ENCODE measurements around the gene FLCN.

DNA sequence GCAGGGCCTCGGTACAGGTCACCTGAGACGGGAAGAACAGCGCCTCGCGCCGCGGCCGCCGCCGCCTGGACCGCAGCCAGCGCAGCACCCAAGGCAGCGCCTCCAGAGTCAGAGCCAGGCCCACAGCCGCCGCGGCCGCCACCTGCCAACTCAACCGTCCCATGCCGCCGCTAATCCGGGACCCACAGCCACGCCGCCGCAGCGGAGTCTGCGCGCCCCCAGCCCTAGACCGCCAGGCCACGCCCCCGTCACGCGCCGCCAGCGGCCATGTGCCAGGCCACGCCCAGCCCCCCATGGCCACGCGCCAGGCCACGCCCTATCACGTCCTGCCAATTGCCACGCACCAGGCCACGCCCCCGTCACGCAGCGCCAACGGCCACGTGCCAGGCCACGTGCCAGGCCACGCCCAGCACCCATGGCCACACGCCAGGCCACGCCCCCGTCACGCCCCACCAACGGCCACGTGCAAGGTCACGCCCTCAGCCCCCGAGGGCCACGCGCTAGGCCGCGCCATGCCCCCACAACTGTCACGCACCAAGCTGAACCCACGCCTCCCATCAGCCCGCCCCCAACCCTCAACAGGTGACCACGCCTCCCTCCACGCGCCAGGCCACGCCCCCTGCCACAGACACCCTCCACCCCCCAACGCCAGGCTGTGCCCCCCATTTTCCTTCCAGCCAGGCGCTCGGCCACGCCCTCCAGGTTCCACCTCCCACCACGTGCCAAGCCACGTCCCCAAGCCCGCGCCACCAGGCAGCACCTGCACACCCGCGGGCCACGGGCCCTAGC, 30.6 kb downstream of the FLCN start, which contains the start of gene PLD6:
- no peak for TF ChIP-seq SMC3 (conservative IDR thresholded peaks at IDR 0.05; ENCODE audit: poor library complexity)
- TF ChIP-seq, protein P1, sequence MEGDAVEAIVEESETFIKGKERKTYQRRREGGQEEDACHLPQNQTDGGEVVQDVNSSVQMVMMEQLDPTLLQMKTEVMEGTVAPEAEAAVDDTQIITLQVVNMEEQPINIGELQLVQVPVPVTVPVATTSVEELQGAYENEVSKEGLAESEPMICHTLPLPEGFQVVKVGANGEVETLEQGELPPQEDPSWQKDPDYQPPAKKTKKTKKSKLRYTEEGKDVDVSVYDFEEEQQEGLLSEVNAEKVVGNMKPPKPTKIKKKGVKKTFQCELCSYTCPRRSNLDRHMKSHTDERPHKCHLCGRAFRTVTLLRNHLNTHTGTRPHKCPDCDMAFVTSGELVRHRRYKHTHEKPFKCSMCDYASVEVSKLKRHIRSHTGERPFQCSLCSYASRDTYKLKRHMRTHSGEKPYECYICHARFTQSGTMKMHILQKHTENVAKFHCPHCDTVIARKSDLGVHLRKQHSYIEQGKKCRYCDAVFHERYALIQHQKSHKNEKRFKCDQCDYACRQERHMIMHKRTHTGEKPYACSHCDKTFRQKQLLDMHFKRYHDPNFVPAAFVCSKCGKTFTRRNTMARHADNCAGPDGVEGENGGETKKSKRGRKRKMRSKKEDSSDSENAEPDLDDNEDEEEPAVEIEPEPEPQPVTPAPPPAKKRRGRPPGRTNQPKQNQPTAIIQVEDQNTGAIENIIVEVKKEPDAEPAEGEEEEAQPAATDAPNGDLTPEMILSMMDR (IDR thresholded peaks at IDR 0.05; ENCODE audit: poor library complexity, severe bottlenecking) = no peak
- TF ChIP-seq REST (IDR thresholded peaks at IDR 0.05; ENCODE audit: borderline replicate concordance) = no peak
- no peak for TF ChIP-seq EP300 (conservative IDR thresholded peaks at IDR 0.05; ENCODE audit: poor library complexity, severe bottlenecking)
- TF ChIP-seq RAD21 (conservative IDR thresholded peaks at IDR 0.05) = no peak
- no peak for TF ChIP-seq TAF1 (IDR thresholded peaks at IDR 0.05; ENCODE audit: low read depth)
- TF ChIP-seq MXI1 (conservative IDR thresholded peaks at IDR 0.05; ENCODE audit: poor library complexity, severe bottlenecking) = no peak

All from neural cell (in vitro differentiated cells).